A549 (cell line): ENCODE measurements around the gene BNC1.
A peak's percentile ranks its signal among the peaks of the same experiment; 100 is the strongest.

Experiments
- HDAC2 ChIP-seq: fragments of 200-600 bp; sonication (generic); IDR thresholded peaks from 2 replicates; pipeline ENCODE4 v1.6.1; 2016
- NFE2L2 ChIP-seq: fragments of 150-350 bp; conservative IDR thresholded peaks from 2 replicates; pipeline ENCODE4 v1.6.1; 2014; ENCODE audit warnings: low read length
- POLR2A ChIP-seq: IDR thresholded peaks from 2 replicates; pipeline ENCODE4 v1.6.1; 2012; ENCODE audit warnings: mild to moderate bottlenecking, low read length
- TP53 ChIP-seq: fragments of 250-450 bp; sonication (Bioruptor Pico); IDR thresholded peaks from 2 replicates; pipeline ENCODE4 v1.5.0; 2021; ENCODE audit warnings: mild to moderate bottlenecking, moderate library complexity
- TF ChIP-seq, protein P1 (sequence below): fragments of >200 bp; sonication (Bioruptor Twin); formaldehyde crosslinking; IDR thresholded peaks from 3 replicates; pipeline ENCODE4 v1.5.1; 2016
- TF ChIP-seq, protein P2 (sequence below): IDR thresholded peaks from 2 replicates; pipeline ENCODE4 v1.6.1; 2012

- no peak for TF ChIP-seq HDAC2
- TF ChIP-seq, protein P1, sequence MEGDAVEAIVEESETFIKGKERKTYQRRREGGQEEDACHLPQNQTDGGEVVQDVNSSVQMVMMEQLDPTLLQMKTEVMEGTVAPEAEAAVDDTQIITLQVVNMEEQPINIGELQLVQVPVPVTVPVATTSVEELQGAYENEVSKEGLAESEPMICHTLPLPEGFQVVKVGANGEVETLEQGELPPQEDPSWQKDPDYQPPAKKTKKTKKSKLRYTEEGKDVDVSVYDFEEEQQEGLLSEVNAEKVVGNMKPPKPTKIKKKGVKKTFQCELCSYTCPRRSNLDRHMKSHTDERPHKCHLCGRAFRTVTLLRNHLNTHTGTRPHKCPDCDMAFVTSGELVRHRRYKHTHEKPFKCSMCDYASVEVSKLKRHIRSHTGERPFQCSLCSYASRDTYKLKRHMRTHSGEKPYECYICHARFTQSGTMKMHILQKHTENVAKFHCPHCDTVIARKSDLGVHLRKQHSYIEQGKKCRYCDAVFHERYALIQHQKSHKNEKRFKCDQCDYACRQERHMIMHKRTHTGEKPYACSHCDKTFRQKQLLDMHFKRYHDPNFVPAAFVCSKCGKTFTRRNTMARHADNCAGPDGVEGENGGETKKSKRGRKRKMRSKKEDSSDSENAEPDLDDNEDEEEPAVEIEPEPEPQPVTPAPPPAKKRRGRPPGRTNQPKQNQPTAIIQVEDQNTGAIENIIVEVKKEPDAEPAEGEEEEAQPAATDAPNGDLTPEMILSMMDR, result no peak
- TF ChIP-seq, protein P2, sequence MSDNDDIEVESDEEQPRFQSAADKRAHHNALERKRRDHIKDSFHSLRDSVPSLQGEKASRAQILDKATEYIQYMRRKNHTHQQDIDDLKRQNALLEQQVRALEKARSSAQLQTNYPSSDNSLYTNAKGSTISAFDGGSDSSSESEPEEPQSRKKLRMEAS, result peak; percentile 97
- TF ChIP-seq POLR2A, result no peak
- no peak for TF ChIP-seq TP53 (CRISPR knock-in tag)
- TF ChIP-seq NFE2L2, result no peak
Observed at GRCh38 chr15:83323296-83323711, 38.8 kb upstream of the BNC1 start.
